Measurements from ENCODE around the gene RIMBP2.

RIMBP2 gene

DNA sequence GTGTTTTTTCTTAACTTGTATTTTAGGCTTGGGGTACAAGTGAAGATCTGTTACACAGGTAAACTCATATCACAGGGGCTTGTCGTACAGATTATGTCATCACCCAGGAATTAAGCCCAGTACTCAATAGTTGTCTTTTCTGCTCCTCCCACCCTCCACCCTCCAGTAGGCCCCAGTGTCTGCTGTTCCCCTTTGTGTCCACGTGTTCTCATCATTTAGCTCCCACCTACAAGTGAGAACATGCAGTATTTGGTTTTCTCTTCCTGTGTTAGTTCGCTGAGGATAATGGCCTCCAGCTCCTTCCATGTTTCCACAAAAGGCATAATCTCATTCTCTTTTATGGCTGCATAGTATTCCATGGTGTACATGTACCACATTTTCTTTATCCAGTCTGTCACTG, 166.7 kb downstream of the RIMBP2 start:
- no peak overlapping the region for H3K4me2 ChIP-seq (ENCODE audit: low read length)
- H3K27me3 ChIP-seq (ENCODE audit: insufficient read depth, low read length) = no peaks in the 10 kb centered on the region
- no peak overlapping the region for H3K27ac ChIP-seq (ENCODE audit: low read depth, low read length, poor library complexity, severe bottlenecking)
- no peaks in the 10 kb centered on the region for H3F3A ChIP-seq (ENCODE audit: insufficient read depth, low read length)
- TF ChIP-seq, protein P1, sequence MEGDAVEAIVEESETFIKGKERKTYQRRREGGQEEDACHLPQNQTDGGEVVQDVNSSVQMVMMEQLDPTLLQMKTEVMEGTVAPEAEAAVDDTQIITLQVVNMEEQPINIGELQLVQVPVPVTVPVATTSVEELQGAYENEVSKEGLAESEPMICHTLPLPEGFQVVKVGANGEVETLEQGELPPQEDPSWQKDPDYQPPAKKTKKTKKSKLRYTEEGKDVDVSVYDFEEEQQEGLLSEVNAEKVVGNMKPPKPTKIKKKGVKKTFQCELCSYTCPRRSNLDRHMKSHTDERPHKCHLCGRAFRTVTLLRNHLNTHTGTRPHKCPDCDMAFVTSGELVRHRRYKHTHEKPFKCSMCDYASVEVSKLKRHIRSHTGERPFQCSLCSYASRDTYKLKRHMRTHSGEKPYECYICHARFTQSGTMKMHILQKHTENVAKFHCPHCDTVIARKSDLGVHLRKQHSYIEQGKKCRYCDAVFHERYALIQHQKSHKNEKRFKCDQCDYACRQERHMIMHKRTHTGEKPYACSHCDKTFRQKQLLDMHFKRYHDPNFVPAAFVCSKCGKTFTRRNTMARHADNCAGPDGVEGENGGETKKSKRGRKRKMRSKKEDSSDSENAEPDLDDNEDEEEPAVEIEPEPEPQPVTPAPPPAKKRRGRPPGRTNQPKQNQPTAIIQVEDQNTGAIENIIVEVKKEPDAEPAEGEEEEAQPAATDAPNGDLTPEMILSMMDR (IDR thresholded peaks at IDR 0.05; ENCODE audit: low read length) = no peak
- TF ChIP-seq EZH2 (IDR thresholded peaks at IDR 0.05; ENCODE audit: borderline replicate concordance, low read length) = no peak
- H2AFZ ChIP-seq (ENCODE audit: low read length) = no peak overlapping the region
- no peaks in the 10 kb centered on the region for H3K36me3 ChIP-seq (ENCODE audit: insufficient read depth, low read length)
- no peak overlapping the region for H3K9ac ChIP-seq (ENCODE audit: low read length)
- H3K9me2 ChIP-seq (ENCODE audit: low read depth, low read length) = no peaks in the 10 kb centered on the region
- H3K4me1 ChIP-seq (ENCODE audit: insufficient read depth, low read length, severe bottlenecking) = no peaks in the 10 kb centered on the region
- H3K79me2 ChIP-seq (ENCODE audit: insufficient read depth, low read length) = no peaks in the 10 kb centered on the region
- no peaks in the 10 kb centered on the region for H3K9me3 ChIP-seq (ENCODE audit: low read length)
- no peaks in the 10 kb centered on the region for H4K20me1 ChIP-seq (ENCODE audit: insufficient read depth, low read length)
- no peak overlapping the region for H3K4me3 ChIP-seq (ENCODE audit: low read depth, low read length, poor library complexity, severe bottlenecking)

DNA sequence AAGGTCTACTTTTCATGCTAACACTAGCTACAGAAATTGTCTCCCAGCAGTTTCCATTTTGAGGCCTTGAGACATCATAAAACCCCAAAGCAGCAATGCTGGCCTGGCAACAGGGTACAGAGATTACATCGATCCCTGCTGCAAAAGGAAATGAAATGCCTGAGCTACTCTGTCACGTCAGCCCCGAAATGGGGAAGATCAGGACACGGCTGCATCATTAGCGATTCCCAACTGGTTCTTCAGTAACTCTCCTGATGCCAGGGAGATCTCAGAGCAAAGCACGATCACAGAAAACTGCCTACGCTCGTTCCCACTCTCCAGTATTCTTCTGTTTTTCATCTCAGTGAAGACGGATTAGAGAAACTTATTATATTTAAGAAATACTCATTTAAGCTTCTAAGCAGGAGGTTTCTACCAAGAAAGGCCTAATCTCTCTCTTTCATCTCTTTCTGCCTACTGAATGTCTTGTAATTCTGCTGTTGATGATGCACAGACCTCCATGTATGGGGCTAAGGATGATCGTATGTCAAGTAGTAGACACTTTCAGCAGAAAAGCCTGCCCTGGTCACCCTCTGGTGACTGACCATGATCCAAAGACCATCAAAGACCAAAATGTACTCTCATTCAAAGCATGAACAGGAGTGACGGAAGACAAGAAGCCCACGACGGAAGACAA, 168.5 kb downstream of the RIMBP2 start:
- Histone ChIP-seq H3K36me3 (ENCODE audit: insufficient read depth, low read length) (no peaks in the 10 kb centered on the region), H3K9me2 (ENCODE audit: low read depth, low read length) (no peaks in the 10 kb centered on the region), H4K20me1 (ENCODE audit: insufficient read depth, low read length) (no peaks in the 10 kb centered on the region), H3K4me1 (ENCODE audit: insufficient read depth, low read length, severe bottlenecking) (no peaks in the 10 kb centered on the region), H3F3A (ENCODE audit: insufficient read depth, low read length) (no peaks in the 10 kb centered on the region), H3K27me3 (ENCODE audit: insufficient read depth, low read length) (no peaks in the 10 kb centered on the region), H3K9ac (ENCODE audit: low read length) (no peak overlapping the region), H3K4me2 (ENCODE audit: low read length) (no peak overlapping the region), H3K4me3 (ENCODE audit: low read depth, low read length, poor library complexity, severe bottlenecking) (no peak overlapping the region), H3K9me3 (ENCODE audit: low read length) (no peaks in the 10 kb centered on the region), H3K79me2 (ENCODE audit: insufficient read depth, low read length) (no peaks in the 10 kb centered on the region), H3K27ac (ENCODE audit: low read depth, low read length, poor library complexity, severe bottlenecking) (no peak overlapping the region), H2AFZ (ENCODE audit: low read length) (no peak overlapping the region)
- TF ChIP-seq, protein P1 (IDR thresholded peaks at IDR 0.05; ENCODE audit: low read length) = no peak
- TF ChIP-seq EZH2 (IDR thresholded peaks at IDR 0.05; ENCODE audit: borderline replicate concordance, low read length) = no peak

DNA sequence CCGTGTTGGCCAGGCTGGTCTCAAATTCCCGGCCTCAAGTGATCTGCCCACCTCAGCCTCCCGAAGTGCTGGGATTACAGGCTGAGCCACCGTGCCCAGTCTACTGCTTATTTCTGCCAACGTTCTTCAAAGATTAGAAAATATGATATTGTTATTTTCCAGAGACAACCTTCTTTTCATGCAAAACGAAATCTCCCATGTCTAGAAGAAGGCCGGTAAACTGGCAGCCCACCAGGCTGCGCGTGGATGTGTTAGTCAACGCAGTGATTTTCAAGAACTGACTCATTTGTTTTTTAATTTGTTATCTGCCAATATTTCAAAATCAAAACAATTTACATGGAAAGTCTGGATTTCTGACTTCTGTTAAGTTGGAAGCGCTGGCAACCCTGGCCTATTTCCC, 169.6 kb downstream of the RIMBP2 start:
- Histone ChIP-seq H3K36me3 (ENCODE audit: insufficient read depth, low read length) (no peaks in the 10 kb centered on the region), H4K20me1 (ENCODE audit: insufficient read depth, low read length) (no peaks in the 10 kb centered on the region), H3K4me3 (ENCODE audit: low read depth, low read length, poor library complexity, severe bottlenecking) (no peak overlapping the region), H3K27me3 (ENCODE audit: insufficient read depth, low read length) (no peaks in the 10 kb centered on the region), H3K4me1 (ENCODE audit: insufficient read depth, low read length, severe bottlenecking) (no peaks in the 10 kb centered on the region), H3K27ac (ENCODE audit: low read depth, low read length, poor library complexity, severe bottlenecking) (no peak overlapping the region), H3F3A (ENCODE audit: insufficient read depth, low read length) (no peaks in the 10 kb centered on the region), H3K9me3 (ENCODE audit: low read length) (no peaks in the 10 kb centered on the region), H3K4me2 (ENCODE audit: low read length) (no peak overlapping the region), H3K9ac (ENCODE audit: low read length) (no peak overlapping the region), H2AFZ (ENCODE audit: low read length) (no peak overlapping the region), H3K9me2 (ENCODE audit: low read depth, low read length) (no peaks in the 10 kb centered on the region), H3K79me2 (ENCODE audit: insufficient read depth, low read length) (no peaks in the 10 kb centered on the region)
- TF ChIP-seq EZH2 (IDR thresholded peaks at IDR 0.05; ENCODE audit: borderline replicate concordance, low read length) = no peak
- TF ChIP-seq, protein P1 (IDR thresholded peaks at IDR 0.05; ENCODE audit: low read length) = no peak
